ENCODE results near the gene EME1. TPM values are rescaled to one million over a fixed set of nuclear protein-coding genes. Genes with fewer than 3 reads are reported as not detected.

EME1 gene
- total and polyA plus RNA-seq, 2 experiments from 2014 or later, result 5.2 to 13.4 TPM

DNA sequence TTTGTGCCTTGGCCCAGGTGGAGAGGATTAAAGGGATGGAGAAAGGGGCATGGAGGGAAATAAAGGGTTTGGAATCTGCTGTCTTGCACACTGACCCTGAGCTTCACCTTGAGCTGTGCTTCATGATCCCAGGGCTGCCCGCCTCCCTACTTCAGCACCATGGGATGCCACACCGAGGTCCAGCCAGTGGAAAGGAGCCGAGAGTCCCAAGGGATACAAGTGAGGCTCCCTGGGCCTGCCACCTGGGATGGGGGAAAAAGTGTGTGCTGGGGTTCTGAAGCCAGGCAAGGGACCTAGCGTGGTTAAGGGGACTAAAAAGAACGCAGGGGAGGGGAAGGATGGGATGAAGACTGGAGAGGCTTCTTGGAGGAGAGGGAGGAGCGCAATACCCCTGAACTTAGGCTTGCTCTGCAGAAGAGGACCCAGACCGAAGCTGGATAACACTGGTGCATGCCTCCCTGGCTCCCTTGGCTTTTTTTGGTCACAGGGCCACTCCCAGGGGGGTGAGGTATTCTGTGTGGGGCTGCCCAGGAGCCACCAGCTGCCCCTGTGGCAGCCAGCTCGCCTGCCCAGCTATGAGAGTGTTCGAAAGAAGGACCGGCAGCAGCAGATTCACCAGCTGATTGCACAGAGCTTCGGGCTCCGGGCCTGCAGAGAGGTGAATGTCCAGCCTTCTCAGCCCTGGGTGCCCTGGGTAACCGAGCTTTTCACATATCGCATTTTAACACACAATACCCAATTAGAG, 7.2 kb upstream of the EME1 start:
- peaks cover 21% of the 10 kb centered on the region for H3K36me3 ChIP-seq
- H3K27ac ChIP-seq, result peak overlapping the region; percentile 23
- no peaks in the 10 kb centered on the region for H3K9me3 ChIP-seq (ENCODE audit: low read depth)
- H3K4me3 ChIP-seq, result no peak overlapping the region
- no peak for TF ChIP-seq CTCF (IDR thresholded peaks at IDR 0.05; ENCODE audit: low read depth, low read length)
- no peaks in the 10 kb centered on the region for H3K27me3 ChIP-seq
- DNase-seq (ENCODE audit: low read depth in 1 of 2, low spot score in 1 of 2), result no peak
- peaks cover 14% of the 10 kb centered on the region for H3K4me1 ChIP-seq (ENCODE audit: low read depth)

DNA sequence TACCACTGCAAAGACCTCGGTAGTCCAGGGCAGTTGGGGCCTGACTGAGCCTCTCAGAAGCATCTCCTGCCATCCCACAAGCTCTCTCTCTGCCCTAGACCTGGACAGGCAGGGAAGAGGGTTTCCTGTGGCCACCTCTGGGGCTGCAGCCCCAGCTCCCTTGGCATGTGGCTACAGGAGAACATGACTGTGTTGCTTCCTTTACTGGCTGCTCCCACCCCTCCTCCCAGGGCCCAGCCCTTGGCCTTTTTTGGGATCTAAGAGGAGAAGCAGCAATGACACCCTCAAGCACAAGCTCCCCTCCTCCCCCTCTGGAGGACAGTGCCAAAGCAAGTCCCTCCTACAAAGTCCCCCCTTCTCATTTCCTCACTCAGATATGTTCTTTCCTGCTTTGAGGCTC, 5.6 kb upstream of the EME1 start:
- H3K4me3 ChIP-seq, result no peak overlapping the region
- no peak for DNase-seq (ENCODE audit: low read depth in 1 of 2, low spot score in 1 of 2)
- H3K9me3 ChIP-seq (ENCODE audit: low read depth), result no peaks in the 10 kb centered on the region
- H3K4me1 ChIP-seq (ENCODE audit: low read depth), result peaks cover 10% of the 10 kb centered on the region
- TF ChIP-seq CTCF (IDR thresholded peaks at IDR 0.05; ENCODE audit: low read depth, low read length), result no peak
- H3K27ac ChIP-seq, result no peak overlapping the region
- H3K27me3 ChIP-seq, result no peaks in the 10 kb centered on the region
- peaks cover 21% of the 10 kb centered on the region for H3K36me3 ChIP-seq

GRCh38 chr17:50370052-50370451, 3.0 kb upstream of the EME1 start:
- H3K4me3 ChIP-seq, result no peak overlapping the region

DNA sequence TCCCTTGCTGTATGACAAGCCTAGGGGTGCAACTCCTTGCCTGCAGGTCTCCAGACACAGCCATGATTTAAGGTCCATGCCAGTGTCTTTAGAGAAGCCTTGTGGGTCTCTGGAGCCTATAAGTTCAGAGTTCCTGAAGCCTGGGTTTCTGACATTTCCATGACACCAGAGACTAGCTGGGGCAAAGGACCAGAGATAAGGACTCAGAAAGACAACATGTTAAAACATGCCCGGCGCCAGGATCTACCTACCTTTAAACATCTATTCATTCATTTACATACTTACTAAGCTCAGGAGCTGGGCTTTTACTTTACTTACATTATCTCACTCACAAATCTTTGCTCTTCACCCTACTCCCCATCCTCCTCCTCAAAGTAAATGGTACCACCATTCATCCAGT, 1.5 kb upstream of the EME1 start:
- H3K4me1 ChIP-seq (ENCODE audit: low read depth), result no peaks in the 10 kb centered on the region
- peaks cover 21% of the 10 kb centered on the region for H3K36me3 ChIP-seq
- no peaks in the 10 kb centered on the region for H3K27me3 ChIP-seq
- H3K9me3 ChIP-seq (ENCODE audit: low read depth), result no peaks in the 10 kb centered on the region
- no peak overlapping the region for H3K27ac ChIP-seq
- no peak for TF ChIP-seq CTCF (IDR thresholded peaks at IDR 0.05; ENCODE audit: low read depth, low read length)
- no peak overlapping the region for H3K4me3 ChIP-seq
- DNase-seq (ENCODE audit: low read depth in 1 of 2, low spot score in 1 of 2), result no peak

More at GRCh38 chr17:50370052-50370451, 3.0 kb upstream of the EME1 start:
- H3K27ac ChIP-seq, result no peak overlapping the region
- H3K4me1 ChIP-seq (ENCODE audit: low read depth), result no peaks in the 10 kb centered on the region
- TF ChIP-seq CTCF (IDR thresholded peaks at IDR 0.05; ENCODE audit: low read depth, low read length), result no peak
- no peaks in the 10 kb centered on the region for H3K27me3 ChIP-seq
- H3K36me3 ChIP-seq, result peaks cover 21% of the 10 kb centered on the region
- no peak for DNase-seq (ENCODE audit: low read depth in 1 of 2, low spot score in 1 of 2)
- H3K9me3 ChIP-seq (ENCODE audit: low read depth), result no peaks in the 10 kb centered on the region

DNA sequence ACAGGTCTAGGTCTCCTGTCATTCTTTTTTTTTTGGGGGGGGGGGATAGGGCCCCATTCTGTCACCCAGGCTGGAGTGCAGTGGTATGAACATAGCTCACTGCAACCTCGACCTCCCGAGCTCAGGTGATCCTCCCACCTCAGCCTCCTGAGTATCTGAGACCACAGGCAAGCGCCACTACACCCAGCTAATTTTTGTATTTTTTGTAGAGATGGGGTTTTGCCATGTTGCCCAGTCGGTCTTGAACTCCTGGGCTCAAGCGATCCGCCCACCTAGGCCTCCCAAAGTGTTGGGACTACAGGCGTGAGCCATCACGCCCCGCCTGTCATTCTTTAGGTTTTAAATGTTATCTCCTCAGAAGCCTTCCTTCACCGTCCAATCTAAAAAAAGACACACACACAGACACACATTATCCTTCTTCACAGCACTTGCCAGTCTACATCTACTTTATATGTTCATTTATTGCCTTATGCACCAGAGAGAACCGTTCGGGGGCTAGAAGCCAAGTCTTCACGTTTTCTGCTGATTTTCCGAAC, 739 bp upstream of the EME1 start:
- Histone ChIP-seq H3K36me3 (peaks cover 21% of the 10 kb centered on the region), H3K4me1 (ENCODE audit: low read depth) (no peaks in the 10 kb centered on the region), H3K9me3 (ENCODE audit: low read depth) (no peaks in the 10 kb centered on the region), H3K27me3 (no peaks in the 10 kb centered on the region), H3K4me3 (peak overlapping the region; percentile 61), H3K27ac (peak overlapping the region; percentile 86)
- DNase-seq (ENCODE audit: low read depth in 1 of 2, low spot score in 1 of 2), result no peak
- no peak for TF ChIP-seq CTCF (IDR thresholded peaks at IDR 0.05; ENCODE audit: low read depth, low read length)
